ENCODE data around the gene SLC12A1. TPM values are rescaled to one million over a fixed set of nuclear protein-coding genes. Genes with fewer than 3 reads are reported as not detected.

Gene SLC12A1
- total RNA-seq, 2 experiments from 2014 or later, result not detected

DNA sequence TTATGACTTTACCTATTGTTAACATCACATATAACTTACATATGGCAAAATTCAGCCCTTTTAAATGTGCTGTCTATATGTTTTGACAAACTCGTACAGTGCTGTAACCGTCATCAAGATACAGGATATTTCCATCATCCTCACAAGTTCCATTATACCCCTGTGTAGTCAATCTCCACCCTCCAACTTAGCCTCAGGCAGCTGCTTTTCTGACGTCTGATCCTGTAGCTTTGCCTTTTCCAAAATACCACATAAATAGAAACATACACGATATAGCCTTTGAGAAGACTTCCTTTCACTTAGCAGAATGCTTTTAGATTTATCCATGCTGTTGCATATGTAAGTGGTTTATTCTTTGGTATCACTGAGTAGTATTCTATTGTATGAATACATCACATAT, 47.1 kb downstream of the SLC12A1 start:
- Mint-ChIP-seq H3K36me3 (ENCODE audit: low read depth) (no peaks in the 10 kb centered on the region), H3K9me3 (no peaks in the 10 kb centered on the region), H3K27me3 (peaks cover 4% of the 10 kb centered on the region), H3K27ac (no peak overlapping the region), H3K4me3 (no peak overlapping the region), H3K4me1 (no peaks in the 10 kb centered on the region)
- CTCF ChIA-PET, result interaction anchor here (0.6 kb wide), 1 partner anchor 73 kb away, joined by 4 read pairs; no protein-coding TSS in a partner anchor
- no peak for DNase-seq
- POLR2A ChIA-PET, result no interaction called here

GRCh38 chr15:48265135-48265534, 59.0 kb downstream of the SLC12A1 start:
- ChIA-PET CTCF (no interaction called here), POLR2A (no interaction called here)
- no peak overlapping the region for H3K4me3 Mint-ChIP-seq

GRCh38 chr15:48266024-48266689, 60.1 kb downstream of the SLC12A1 start:
- no peaks in the 10 kb centered on the region for H3K36me3 Mint-ChIP-seq (ENCODE audit: low read depth)
- CTCF ChIA-PET, result no interaction called here

More at GRCh38 chr15:48265135-48265534, 59.0 kb downstream of the SLC12A1 start:
- H3K27me3 Mint-ChIP-seq, result peaks cover 12% of the 10 kb centered on the region
- H3K27ac Mint-ChIP-seq, result no peak overlapping the region
- no peaks in the 10 kb centered on the region for H3K4me1 Mint-ChIP-seq
- no peaks in the 10 kb centered on the region for H3K36me3 Mint-ChIP-seq (ENCODE audit: low read depth)
- no peaks in the 10 kb centered on the region for H3K9me3 Mint-ChIP-seq
- no peak for DNase-seq

GRCh38 chr15:48267766-48268165, 61.7 kb downstream of the SLC12A1 start:
- no peaks in the 10 kb centered on the region for H3K9me3 Mint-ChIP-seq
- DNase-seq, result no peak
- no peak overlapping the region for H3K27ac Mint-ChIP-seq
- no peaks in the 10 kb centered on the region for H3K36me3 Mint-ChIP-seq (ENCODE audit: low read depth)
- peaks cover 12% of the 10 kb centered on the region for H3K27me3 Mint-ChIP-seq
- POLR2A ChIA-PET, result no interaction called here
- CTCF ChIA-PET, result no interaction called here
- H3K4me1 Mint-ChIP-seq, result no peaks in the 10 kb centered on the region
- no peak overlapping the region for H3K4me3 Mint-ChIP-seq

More at GRCh38 chr15:48266024-48266689, 60.1 kb downstream of the SLC12A1 start:
- POLR2A ChIA-PET, result no interaction called here
- H3K27me3 Mint-ChIP-seq, result peaks cover 12% of the 10 kb centered on the region
- no peaks in the 10 kb centered on the region for H3K9me3 Mint-ChIP-seq
- H3K27ac Mint-ChIP-seq, result no peak overlapping the region
- no peak for DNase-seq
- no peaks in the 10 kb centered on the region for H3K4me1 Mint-ChIP-seq
- no peak overlapping the region for H3K4me3 Mint-ChIP-seq

DNA sequence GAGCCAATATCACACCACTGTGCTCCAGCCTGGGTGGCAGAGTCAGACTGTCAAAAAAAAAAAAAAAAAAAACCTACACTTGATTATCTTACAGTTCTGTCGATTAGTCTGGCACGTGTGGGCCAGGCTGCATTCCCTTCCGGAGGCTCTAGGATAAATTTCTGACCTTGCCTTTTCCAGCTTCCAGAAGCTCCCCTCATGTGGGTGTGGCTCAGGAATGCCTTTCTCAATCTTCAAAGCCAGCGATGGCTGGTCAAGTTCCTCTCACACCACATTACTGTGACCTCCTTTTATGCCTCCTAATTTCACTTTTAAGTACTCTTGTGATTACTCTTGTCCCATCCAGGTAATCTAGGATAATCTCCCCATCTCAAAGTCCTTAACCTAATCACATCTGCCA, 66.9 kb downstream of the SLC12A1 start:
- ChIA-PET POLR2A (no interaction called here), CTCF (no interaction called here)
- no peaks in the 10 kb centered on the region for H3K4me1 Mint-ChIP-seq
- no peak overlapping the region for H3K4me3 Mint-ChIP-seq
- no peak overlapping the region for H3K27ac Mint-ChIP-seq
- H3K36me3 Mint-ChIP-seq (ENCODE audit: low read depth), result no peaks in the 10 kb centered on the region
- no peaks in the 10 kb centered on the region for H3K9me3 Mint-ChIP-seq
- no peak for DNase-seq
- H3K27me3 Mint-ChIP-seq, result peaks cover 4% of the 10 kb centered on the region

- Mint-ChIP-seq H3K27me3 (peaks cover 13% of the 10 kb centered on the region), H3K9me3 (no peaks in the 10 kb centered on the region), H3K4me3 (no peak overlapping the region), H3K36me3 (ENCODE audit: low read depth) (no peaks in the 10 kb centered on the region), H3K27ac (no peak overlapping the region), H3K4me1 (no peaks in the 10 kb centered on the region)
- ChIA-PET POLR2A (no interaction called here), CTCF (no interaction called here)
- DNase-seq, result no peak
Observed at GRCh38 chr15:48278666-48279065, 72.6 kb downstream of the SLC12A1 start.

DNA sequence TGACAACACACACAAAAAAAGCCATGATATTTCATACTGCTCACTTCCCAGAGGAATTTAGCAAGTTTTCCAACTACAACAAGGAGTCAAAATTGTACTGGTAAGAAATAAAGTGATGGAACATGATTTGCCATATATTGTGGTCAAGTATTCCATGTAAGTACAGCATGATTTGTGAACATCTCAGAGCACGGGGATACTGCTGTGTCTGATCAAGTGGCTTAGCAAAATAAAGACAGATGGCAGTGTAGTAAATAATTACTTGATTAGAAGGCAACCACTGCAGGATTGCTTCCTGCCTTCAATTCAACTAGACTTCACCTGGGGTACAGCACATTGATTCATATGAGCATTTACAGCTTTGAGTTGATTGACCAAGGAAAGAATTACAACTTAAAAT, 73.5 kb downstream of the SLC12A1 start:
- Mint-ChIP-seq H3K36me3 (ENCODE audit: low read depth) (no peaks in the 10 kb centered on the region), H3K4me3 (no peak overlapping the region), H3K27me3 (peaks cover 11% of the 10 kb centered on the region), H3K27ac (no peak overlapping the region), H3K9me3 (no peaks in the 10 kb centered on the region), H3K4me1 (no peaks in the 10 kb centered on the region)
- POLR2A ChIA-PET, result no interaction called here
- CTCF ChIA-PET, result interaction anchor here (0.7 kb wide), 1 partner anchor 871 kb away, joined by 4 read pairs; no protein-coding TSS in a partner anchor
- no peak for DNase-seq

- ChIA-PET CTCF (no interaction called here), POLR2A (no interaction called here)
- Mint-ChIP-seq H3K4me1 (peaks cover 2% of the 10 kb centered on the region), H3K9me3 (no peaks in the 10 kb centered on the region), H3K27ac (no peak overlapping the region), H3K4me3 (no peak overlapping the region), H3K27me3 (peaks cover 10% of the 10 kb centered on the region), H3K36me3 (ENCODE audit: low read depth) (no peaks in the 10 kb centered on the region)
- no peak for DNase-seq
Observed at GRCh38 chr15:48281674-48282073, 75.6 kb downstream of the SLC12A1 start.

GRCh38 chr15:48282216-48282615, 76.1 kb downstream of the SLC12A1 start:
- DNase-seq, result no peak
- H3K4me3 Mint-ChIP-seq, result no peak overlapping the region
- POLR2A ChIA-PET, result no interaction called here
- H3K36me3 Mint-ChIP-seq (ENCODE audit: low read depth), result no peaks in the 10 kb centered on the region
- H3K27ac Mint-ChIP-seq, result no peak overlapping the region
- H3K4me1 Mint-ChIP-seq, result peaks cover 2% of the 10 kb centered on the region
- peaks cover 10% of the 10 kb centered on the region for H3K27me3 Mint-ChIP-seq
- CTCF ChIA-PET, result no interaction called here
- no peaks in the 10 kb centered on the region for H3K9me3 Mint-ChIP-seq

- Mint-ChIP-seq H3K36me3 (ENCODE audit: low read depth) (no peaks in the 10 kb centered on the region), H3K27ac (no peak overlapping the region), H3K9me3 (no peaks in the 10 kb centered on the region), H3K4me3 (no peak overlapping the region), H3K4me1 (peaks cover 2% of the 10 kb centered on the region), H3K27me3 (peaks cover 10% of the 10 kb centered on the region)
- no peak for DNase-seq
- CTCF ChIA-PET, result interaction anchor here (0.8 to 3.3 kb wide), 4 partner anchors 10 to 1087 kb away, joined by 3 to 11 read pairs (median 3); no protein-coding TSS in a partner anchor
- POLR2A ChIA-PET, result no interaction called here
Observed at GRCh38 chr15:48283396-48284145, 77.5 kb downstream of the SLC12A1 start.

GRCh38 chr15:48285329-48286214, 79.5 kb downstream of the SLC12A1 start:
- H3K36me3 Mint-ChIP-seq (ENCODE audit: low read depth), result no peaks in the 10 kb centered on the region
- ChIA-PET CTCF (interaction anchor here (0.7 to 3.3 kb wide), 16 partner anchors 9 to 1089 kb away, joined by 3 to 11 read pairs (median 3); no protein-coding TSS in a partner anchor), POLR2A (no interaction called here)
- peaks cover 2% of the 10 kb centered on the region for H3K4me1 Mint-ChIP-seq
- H3K27ac Mint-ChIP-seq, result no peak overlapping the region
- H3K9me3 Mint-ChIP-seq, result no peaks in the 10 kb centered on the region
- DNase-seq, result peak; percentile 37
- H3K27me3 Mint-ChIP-seq, result peaks cover 6% of the 10 kb centered on the region
- H3K4me3 Mint-ChIP-seq, result no peak overlapping the region

- H3K36me3 Mint-ChIP-seq (ENCODE audit: low read depth), result no peaks in the 10 kb centered on the region
- ChIA-PET POLR2A (no interaction called here), CTCF (interaction anchor here (1.4 kb wide), 1 partner anchor 1094 kb away, joined by 5 read pairs; no protein-coding TSS in a partner anchor)
- peaks cover 2% of the 10 kb centered on the region for H3K4me1 Mint-ChIP-seq
- no peaks in the 10 kb centered on the region for H3K9me3 Mint-ChIP-seq
- no peak overlapping the region for H3K4me3 Mint-ChIP-seq
- H3K27ac Mint-ChIP-seq, result no peak overlapping the region
- DNase-seq, result no peak
- H3K27me3 Mint-ChIP-seq, result no peaks in the 10 kb centered on the region
Observed at GRCh38 chr15:48289628-48290027, 83.5 kb downstream of the SLC12A1 start.

- H3K36me3 Mint-ChIP-seq (ENCODE audit: low read depth), result no peaks in the 10 kb centered on the region
- no peak overlapping the region for H3K27ac Mint-ChIP-seq
- no peak overlapping the region for H3K4me3 Mint-ChIP-seq
- H3K9me3 Mint-ChIP-seq, result no peaks in the 10 kb centered on the region
- H3K27me3 Mint-ChIP-seq, result peaks cover 7% of the 10 kb centered on the region
- CTCF ChIA-PET, result no interaction called here
- no peak for DNase-seq
- POLR2A ChIA-PET, result no interaction called here
- H3K4me1 Mint-ChIP-seq, result no peaks in the 10 kb centered on the region
Observed at GRCh38 chr15:48292458-48292857, 86.4 kb downstream of the SLC12A1 start.
